ENCODE measurements around the gene TMEM89.

Gene TMEM89

DNA sequence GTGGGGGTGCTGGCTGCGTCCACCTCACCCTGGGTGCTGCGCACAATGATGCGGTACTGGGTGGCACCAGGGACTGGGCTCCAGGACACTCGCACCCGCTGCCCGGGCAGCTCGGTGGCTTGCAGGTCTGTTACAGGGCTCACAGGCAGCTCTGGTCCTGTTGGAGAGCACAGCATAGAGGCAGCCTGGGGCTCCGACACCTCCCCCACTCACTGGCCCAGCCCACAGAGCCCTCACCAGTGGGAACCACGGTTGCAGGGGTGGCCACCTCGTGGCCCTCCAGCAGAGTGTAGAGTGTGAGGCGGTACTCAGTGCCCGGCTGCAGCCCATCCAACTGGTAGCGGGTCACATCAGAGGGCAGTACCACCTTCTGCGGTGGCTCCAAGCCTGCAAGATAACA is 30.1 kb downstream of the TMEM89 start:
- DNase-seq (ENCODE audit: low read depth in 2 of 2): no peak

DNA sequence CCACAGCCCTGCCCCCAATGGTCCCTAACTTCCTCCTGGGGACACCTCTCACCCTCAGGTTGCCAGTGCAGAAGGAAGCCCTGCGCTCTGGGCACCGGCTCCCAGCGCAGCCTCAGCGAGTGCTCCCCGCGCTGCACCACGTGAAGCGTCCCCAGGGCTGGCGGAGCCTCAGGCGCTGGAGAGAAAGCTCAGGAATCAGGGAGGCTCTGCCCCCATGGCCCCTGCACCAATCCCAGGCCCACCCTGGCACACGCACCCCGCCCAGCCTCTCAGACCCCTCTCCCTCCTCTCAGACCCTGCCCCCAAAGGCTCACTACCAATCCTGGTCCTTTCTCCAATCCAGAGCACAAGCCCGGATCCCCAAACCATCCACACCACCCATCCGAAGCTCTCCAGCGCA is 33.3 kb downstream of the TMEM89 start:
- DNase-seq (ENCODE audit: low read depth in 2 of 2): no peak

DNA sequence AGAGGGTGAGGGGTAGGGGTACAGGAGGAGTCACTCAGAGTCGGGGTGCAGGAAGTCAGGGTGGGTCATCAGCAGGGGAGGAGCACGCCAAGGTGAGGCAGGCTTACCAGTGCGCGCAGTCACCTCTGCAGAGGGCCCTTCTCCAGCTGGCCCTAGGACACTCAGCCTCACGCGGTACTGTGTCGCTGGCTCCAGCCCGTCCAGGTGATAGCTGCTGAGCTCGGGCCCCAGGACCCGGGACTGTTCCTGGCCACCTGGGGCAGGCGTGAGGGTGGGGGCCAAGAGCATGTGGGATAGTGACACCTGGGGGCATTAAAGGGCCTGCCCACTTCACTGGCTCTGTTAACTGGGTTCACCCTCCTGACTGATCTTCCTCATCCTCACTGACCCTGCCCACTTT is 33.9 kb downstream of the TMEM89 start:
- DNase-seq (ENCODE audit: low read depth in 2 of 2): no peak

DNA sequence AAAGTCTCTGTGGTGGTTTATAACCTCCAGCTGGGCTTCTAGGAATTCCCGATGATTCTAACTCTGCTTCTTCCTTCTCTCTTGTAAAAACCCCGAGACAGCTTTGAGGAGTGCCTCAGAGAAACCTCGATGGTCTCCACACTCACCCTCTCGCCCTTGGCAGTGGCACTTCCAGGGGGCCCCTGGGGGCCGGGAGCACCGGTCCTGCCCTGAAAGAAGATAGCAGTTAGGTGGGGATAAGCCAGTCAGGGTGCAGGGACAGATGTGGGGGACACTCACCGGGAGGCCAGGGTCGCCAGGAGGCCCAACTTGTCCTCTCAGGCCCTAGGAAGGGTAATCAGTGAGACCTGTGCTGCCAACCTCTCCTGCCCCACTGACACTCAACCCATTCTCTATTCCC is 36.2 kb downstream of the TMEM89 start:
- DNase-seq (ENCODE audit: low read depth in 2 of 2): no peak

DNA sequence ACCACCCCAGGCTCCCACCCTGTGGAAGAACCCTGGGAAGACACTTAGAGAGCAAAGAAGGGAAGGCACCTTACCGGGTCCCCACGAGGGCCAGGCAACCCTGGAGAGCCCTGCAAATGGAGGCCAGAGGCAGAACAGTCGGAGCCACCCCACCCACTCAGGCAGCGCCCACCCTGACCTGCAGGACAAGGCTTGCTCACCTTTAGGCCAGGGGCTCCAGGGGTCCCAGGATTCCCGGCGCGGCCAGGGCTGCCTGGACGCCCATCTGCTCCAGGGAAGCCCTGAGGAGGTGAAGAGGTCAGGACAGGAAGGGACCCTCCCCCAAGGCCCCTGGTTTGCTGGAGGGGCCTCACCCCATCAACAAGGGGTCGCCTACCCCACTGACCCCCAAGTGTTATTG is 36.7 kb downstream of the TMEM89 start:
- no peak for DNase-seq (ENCODE audit: low read depth in 2 of 2)

DNA sequence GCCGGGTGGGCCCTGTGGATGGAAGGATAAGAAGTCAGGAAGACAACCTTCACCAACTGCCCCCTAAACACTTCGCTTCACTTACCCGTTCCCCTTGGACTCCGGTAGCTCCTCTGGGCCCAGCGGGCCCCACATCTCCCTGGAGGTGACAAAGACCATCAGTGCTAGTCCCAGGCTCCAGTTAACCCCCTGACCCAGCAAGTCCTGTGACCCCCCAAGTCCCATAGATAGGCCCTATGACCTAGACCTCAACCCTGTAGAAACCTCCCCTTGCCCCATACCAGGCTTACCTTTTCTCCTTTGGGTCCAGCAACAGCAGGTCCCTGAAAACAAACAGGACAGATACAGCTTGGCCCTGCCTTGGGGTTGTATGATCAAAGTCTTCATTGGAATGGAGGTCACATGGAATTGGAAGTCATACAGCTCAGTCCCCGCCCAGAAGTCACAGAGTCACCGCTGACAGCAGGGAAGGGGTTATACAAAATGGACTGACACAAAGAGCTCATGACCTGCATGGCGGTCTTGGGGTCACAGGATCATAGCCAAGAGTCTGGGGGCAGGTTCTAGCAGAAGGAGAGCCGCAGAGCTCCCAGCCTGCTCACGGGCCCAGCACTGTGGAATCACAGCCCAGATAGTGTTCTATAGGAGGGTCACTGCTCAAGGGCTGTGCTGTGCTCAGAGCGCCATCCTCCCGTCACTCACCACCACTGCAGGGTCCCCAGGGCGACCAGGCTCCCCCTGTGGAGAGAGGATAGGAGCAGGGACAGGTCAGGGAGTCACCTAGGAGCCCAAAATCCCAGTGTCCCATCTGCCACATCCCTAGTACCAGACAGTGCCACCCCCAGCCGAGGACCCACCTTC is 39.7 kb downstream of the TMEM89 start:
- DNase-seq (ENCODE audit: low read depth in 2 of 2): no peak

DNA sequence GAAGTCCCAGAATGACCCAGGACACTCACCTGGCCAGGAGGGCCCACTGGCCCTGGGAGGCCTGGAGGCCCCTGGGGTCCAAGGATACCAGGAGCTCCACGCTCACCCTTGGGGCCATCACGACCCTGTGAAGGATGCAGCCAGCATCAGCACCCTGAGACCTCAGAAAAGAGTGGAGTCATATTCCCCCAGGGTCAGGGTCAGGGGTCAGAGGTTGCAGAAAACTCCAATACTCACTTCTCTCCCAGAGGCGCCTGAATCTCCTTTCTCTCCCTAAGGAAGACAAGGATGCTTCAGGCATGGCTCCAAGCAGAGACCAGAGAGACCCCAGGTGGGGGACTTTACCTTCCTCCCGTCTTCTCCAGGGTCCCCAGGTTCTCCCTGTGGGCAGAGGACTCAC is 44.9 kb downstream of the TMEM89 start:
- DNase-seq (ENCODE audit: low read depth in 2 of 2): no peak

DNA sequence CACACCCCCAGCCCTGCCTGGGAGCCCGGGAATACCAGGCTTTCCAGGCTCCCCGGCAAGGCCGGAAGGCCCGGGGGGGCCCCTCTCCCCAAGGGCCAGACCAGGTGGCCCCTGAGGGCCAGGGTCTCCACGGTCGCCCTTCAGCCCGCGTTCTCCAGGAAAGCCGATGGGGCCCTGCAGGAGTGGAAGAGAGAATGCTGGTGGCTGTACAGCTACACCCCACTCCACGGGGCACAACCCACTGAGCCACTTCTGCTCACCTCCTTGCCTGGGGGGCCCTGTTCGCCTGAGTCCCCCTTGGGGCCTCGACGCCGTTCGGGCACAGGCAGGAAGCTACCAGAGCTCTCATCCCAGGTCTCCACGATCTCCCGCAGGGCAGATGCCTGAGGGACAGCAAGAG is 46.2 kb downstream of the TMEM89 start:
- no peak for DNase-seq (ENCODE audit: low read depth in 2 of 2)

DNA sequence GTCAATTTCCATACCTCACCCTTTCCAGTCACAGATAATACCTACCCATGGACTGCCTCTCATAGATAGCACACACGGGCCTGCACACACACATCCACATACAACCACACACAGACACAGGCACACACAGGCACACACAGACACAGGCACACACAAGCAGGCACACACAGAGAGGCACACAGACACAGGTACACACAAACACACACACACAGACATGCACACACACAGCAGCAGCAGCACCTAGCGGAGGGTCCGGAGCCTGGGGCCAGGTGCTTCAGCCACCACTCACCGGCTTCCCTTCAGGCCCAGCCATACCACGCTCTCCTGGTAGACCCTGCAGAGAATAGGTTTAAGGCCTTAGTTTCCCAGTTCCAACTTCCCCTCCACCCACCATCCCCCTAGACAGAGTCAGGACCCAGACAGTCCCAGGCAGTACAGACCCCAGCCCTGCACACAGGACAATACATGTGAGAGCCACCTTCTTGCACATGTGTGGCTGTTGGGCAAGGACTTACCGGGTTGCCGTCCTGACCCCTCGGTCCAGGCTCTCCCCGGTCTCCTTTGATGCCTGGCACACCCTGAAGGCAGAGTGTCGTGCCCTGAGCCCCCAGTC is 47.5 kb downstream of the TMEM89 start:
- DNase-seq (ENCODE audit: low read depth in 2 of 2): no peak

DNA sequence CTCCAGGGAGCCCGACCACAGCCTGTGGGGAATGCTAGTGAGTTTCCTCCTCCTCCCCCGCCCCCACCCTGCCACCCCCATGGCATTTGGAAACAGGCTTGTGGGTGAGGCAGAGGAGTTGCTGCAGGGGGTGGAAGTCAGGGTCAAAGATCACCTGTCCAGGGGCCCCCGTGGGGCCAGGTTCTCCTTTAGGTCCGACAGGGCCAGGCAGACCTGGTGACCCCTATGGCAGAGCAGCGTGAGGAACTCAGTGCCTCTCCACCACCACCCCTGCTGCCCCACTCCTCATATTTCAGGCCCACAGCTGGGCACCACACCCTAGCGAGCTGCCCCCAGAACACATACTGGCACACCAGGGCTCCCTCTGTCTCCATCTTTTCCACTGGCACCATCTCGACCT is 49.1 kb downstream of the TMEM89 start:
- DNase-seq (ENCODE audit: low read depth in 2 of 2): no peak

DNA sequence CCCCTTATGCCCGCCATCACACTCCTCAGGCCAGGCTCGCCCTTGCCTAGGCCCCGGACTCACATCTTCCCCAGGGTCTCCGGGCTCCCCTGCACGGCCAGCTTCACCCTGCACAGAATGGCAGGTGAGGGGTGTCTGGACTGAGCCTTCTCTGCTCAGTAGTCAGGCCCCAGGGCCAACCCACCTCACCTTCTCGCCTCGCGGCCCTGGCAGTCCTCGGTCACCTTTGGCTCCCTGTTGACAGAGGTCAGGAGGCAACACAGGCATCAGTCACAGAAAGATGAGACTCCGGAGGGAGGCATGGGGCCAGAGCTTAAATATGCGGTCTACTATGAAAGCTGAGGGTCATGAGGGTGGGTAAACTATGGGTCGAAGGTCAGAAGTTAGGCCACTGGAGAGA is 49.6 kb downstream of the TMEM89 start:
- DNase-seq (ENCODE audit: low read depth in 2 of 2): no peak

Measured in activated CD4-positive, alpha-beta T cell treated with anti-CD3 and anti-CD28 coated beads for 24 hours (primary cell).